Measurements from ENCODE around the gene RAPGEF5.

The RAPGEF5 gene

GRCh38 chr7:22252016-22252415 lies 104.9 kb downstream of the RAPGEF5 start:
- H3K4me3 ChIP-seq (ENCODE audit: low read length), result no peak overlapping the region
- H3K27me3 ChIP-seq (ENCODE audit: insufficient read depth, low read length), result no peaks in the 10 kb centered on the region
- no peaks in the 10 kb centered on the region for H3K36me3 ChIP-seq (ENCODE audit: insufficient read depth, low read depth, low read length)
- H3K27ac ChIP-seq (ENCODE audit: low read length), result no peak overlapping the region
- H3K9me3 ChIP-seq (ENCODE audit: insufficient read depth, low read depth, low read length), result no peaks in the 10 kb centered on the region
- H3K9ac ChIP-seq (ENCODE audit: low read depth, low read length), result peak overlapping the region; percentile 31; the same call in 1 of the 2 replicates
- H3K4me1 ChIP-seq (ENCODE audit: insufficient read depth, low read length), result peaks cover 25% of the 10 kb centered on the region

- Histone ChIP-seq H3K27ac (ENCODE audit: low read length) (no peak overlapping the region), H3K4me3 (ENCODE audit: low read length) (0 out of 2 replicates have a peak overlapping the region, but pooled peaks have one; percentile 19), H3K27me3 (ENCODE audit: insufficient read depth, low read length) (no peaks in the 10 kb centered on the region), H3K4me1 (ENCODE audit: insufficient read depth, low read length) (peaks cover 20% of the 10 kb centered on the region), H3K9me3 (ENCODE audit: insufficient read depth, low read depth, low read length) (peaks cover 4% of the 10 kb centered on the region; the same call in 1 of the 2 replicates), H3K9ac (ENCODE audit: low read depth, low read length) (peak overlapping the region; percentile 31; the same call in 1 of the 2 replicates), H3K36me3 (ENCODE audit: insufficient read depth, low read depth, low read length) (no peaks in the 10 kb centered on the region)
Observed at GRCh38 chr7:22251281-22251680, 105.7 kb downstream of the RAPGEF5 start.

- Histone ChIP-seq H3K27me3 (ENCODE audit: insufficient read depth, low read length) (no peaks in the 10 kb centered on the region), H3K27ac (ENCODE audit: low read length) (no peak overlapping the region), H3K9me3 (ENCODE audit: insufficient read depth, low read depth, low read length) (peaks cover 5% of the 10 kb centered on the region; the same call in 1 of the 2 replicates), H3K4me1 (ENCODE audit: insufficient read depth, low read length) (peaks cover 15% of the 10 kb centered on the region), H3K36me3 (ENCODE audit: insufficient read depth, low read depth, low read length) (no peaks in the 10 kb centered on the region), H3K9ac (ENCODE audit: low read depth, low read length) (no peak overlapping the region), H3K4me3 (ENCODE audit: low read length) (no peak overlapping the region)
Observed at GRCh38 chr7:22250390-22250789, 106.6 kb downstream of the RAPGEF5 start.

DNA sequence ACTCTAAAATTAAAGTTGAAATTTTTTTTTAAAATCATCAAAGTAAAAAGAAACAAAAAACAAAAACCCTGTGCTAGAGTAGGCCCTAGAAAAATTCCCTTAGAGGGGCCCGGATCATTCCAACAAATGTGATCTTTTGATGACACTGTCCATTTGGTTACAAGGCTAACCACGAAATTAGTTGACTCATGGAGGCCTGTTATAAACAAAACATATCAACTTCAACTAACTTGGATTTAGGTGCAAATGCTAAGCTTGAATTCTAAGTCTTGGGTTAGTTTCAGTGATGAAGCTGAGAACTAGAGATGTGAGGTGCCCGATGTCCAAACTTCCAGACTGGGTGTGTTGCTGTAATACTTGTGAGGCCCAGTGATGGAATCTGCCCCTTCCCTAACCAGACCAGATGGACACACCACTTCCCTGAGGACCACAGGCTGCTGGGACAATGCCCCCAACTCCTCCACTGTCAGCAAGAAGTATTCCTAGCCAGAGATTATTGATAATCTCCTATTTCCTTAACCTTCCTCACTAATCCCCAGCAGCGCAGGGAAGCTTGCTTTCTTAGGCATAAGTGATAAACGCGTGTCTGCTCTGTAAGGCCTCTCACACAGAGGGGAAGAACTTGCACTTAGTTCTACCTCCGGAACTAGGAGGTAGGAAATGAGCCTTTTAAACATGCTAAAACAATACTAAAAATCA lies 108.7 kb downstream of the RAPGEF5 start:
- H3K36me3 ChIP-seq (ENCODE audit: insufficient read depth, low read depth, low read length), result no peaks in the 10 kb centered on the region
- H3K9me3 ChIP-seq (ENCODE audit: insufficient read depth, low read depth, low read length), result peaks cover 5% of the 10 kb centered on the region; the same call in 1 of the 2 replicates
- H3K27me3 ChIP-seq (ENCODE audit: insufficient read depth, low read length), result no peaks in the 10 kb centered on the region
- no peak overlapping the region for H3K9ac ChIP-seq (ENCODE audit: low read depth, low read length)
- H3K4me1 ChIP-seq (ENCODE audit: insufficient read depth, low read length), result peaks cover 15% of the 10 kb centered on the region
- no peak overlapping the region for H3K27ac ChIP-seq (ENCODE audit: low read length)
- no peak overlapping the region for H3K4me3 ChIP-seq (ENCODE audit: low read length)

DNA sequence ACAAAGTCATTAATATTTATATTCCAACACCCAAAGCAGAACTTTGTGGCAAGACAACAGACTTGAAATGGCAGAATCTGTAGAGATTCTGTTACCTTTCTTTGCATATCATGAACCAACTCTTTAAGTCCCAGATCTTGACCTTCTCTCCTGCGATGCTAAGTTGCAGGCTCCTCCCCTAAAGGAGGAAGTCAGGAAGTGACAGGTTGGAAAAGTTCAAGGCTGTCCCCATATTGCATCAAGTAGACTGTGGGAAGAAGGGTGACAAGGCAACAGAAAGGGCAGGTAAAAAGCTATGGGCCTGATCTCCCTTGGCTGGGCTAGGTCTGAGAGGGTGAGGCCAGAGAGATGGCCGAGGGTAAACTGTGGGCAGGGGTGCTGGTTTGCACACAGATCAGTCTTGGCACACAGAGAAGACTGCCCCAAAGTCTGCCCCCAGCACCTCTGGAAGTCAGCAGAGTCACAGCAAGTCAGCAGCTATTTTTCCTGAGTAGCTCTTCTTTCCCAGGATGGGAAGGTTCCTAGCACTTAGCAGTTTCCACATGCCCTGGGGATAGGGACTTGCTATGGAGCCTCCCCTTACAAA lies 115.1 kb downstream of the RAPGEF5 start:
- Histone ChIP-seq H3K9ac (ENCODE audit: low read depth, low read length) (no peak overlapping the region), H3K9me3 (ENCODE audit: insufficient read depth, low read depth, low read length) (peaks cover 5% of the 10 kb centered on the region; the same call in 1 of the 2 replicates), H3K27me3 (ENCODE audit: insufficient read depth, low read length) (no peaks in the 10 kb centered on the region), H3K36me3 (ENCODE audit: insufficient read depth, low read depth, low read length) (no peaks in the 10 kb centered on the region), H3K27ac (ENCODE audit: low read length) (no peak overlapping the region), H3K4me3 (ENCODE audit: low read length) (no peak overlapping the region), H3K4me1 (ENCODE audit: insufficient read depth, low read length) (no peaks in the 10 kb centered on the region)

DNA sequence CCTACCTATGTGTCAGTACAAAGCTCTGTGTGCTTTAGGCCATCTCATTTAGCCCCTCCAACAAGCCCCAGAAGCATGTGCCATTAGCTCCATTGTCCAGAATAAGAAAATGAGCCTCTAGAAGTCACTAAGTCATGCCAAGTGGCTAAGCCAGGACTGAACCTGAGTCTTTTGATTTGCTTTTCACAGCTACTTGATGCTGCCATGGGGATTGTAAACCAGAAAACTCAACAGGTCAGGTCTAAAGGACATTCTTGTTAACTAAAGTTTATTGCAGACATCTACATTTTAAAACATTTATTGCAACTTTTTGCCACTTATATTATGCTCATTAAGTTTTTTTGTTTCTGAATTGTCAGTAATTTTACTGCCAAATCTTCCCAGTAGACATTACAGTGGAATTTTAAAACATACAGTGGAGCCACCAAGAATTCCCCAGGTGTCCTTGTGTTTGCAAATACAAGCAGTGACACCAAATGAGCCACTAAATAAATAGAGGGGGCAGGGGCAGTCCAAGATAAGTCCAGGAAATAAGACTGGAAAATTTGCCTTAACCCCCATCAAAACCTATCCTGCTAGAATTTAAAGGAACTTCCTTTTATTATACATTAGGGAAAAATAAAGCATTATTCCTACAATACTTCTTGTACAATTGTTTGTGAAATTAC lies 115.9 kb downstream of the RAPGEF5 start:
- Histone ChIP-seq H3K9ac (ENCODE audit: low read depth, low read length) (no peak overlapping the region), H3K27ac (ENCODE audit: low read length) (no peak overlapping the region), H3K36me3 (ENCODE audit: insufficient read depth, low read depth, low read length) (no peaks in the 10 kb centered on the region), H3K27me3 (ENCODE audit: insufficient read depth, low read length) (no peaks in the 10 kb centered on the region), H3K9me3 (ENCODE audit: insufficient read depth, low read depth, low read length) (no peaks in the 10 kb centered on the region), H3K4me1 (ENCODE audit: insufficient read depth, low read length) (no peaks in the 10 kb centered on the region), H3K4me3 (ENCODE audit: low read length) (no peak overlapping the region)

GRCh38 chr7:22238354-22239311 lies 118.3 kb downstream of the RAPGEF5 start:
- Histone ChIP-seq H3K4me1 (ENCODE audit: insufficient read depth, low read length) (no peaks in the 10 kb centered on the region), H3K27me3 (ENCODE audit: insufficient read depth, low read length) (no peaks in the 10 kb centered on the region), H3K27ac (ENCODE audit: low read length) (no peak overlapping the region), H3K36me3 (ENCODE audit: insufficient read depth, low read depth, low read length) (no peaks in the 10 kb centered on the region), H3K9me3 (ENCODE audit: insufficient read depth, low read depth, low read length) (no peaks in the 10 kb centered on the region), H3K4me3 (ENCODE audit: low read length) (no peak overlapping the region), H3K9ac (ENCODE audit: low read depth, low read length) (no peak overlapping the region)

DNA sequence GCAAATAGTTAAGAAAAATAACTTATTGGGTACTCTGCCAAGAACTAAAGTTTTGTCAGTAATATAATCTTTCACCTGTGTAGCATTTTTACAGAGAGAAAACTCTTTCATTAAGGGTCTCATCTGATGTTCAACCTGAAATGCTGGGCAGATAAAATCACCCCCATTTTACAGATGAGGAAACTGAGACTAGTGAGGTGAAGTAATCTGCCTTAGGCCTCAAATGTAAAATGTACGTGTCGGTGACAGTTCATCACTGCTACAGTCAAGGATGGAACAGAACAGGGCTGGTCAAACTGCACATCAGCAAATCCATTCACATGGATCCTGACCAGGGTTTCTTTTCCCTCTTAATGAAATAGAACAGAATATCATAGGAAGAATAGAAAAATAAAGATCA lies 121.8 kb downstream of the RAPGEF5 start:
- Histone ChIP-seq H3K27me3 (ENCODE audit: insufficient read depth, low read length) (no peaks in the 10 kb centered on the region), H3K36me3 (ENCODE audit: insufficient read depth, low read depth, low read length) (no peaks in the 10 kb centered on the region), H3K27ac (ENCODE audit: low read length) (no peak overlapping the region)

DNA sequence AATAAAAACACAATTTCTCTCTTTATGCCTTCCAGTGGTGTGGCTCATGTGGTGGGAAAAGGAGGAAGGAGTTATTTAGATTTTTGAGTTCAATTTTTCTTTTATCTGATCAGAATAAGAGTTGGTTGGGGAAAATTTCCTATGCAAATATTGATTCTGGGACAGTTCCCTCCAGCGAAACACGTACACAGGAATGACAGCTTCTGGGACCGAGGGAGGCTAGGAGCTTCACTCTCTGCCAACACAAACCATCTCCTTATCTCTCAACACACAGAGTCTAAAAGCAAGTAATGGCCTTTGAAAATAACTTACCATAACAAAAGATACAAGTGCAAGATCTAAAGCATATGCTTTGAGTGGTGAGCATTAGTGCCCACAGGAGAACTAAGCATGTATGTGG lies 122.7 kb downstream of the RAPGEF5 start:
- Histone ChIP-seq H3K27ac (ENCODE audit: low read length) (no peak overlapping the region), H3K36me3 (ENCODE audit: insufficient read depth, low read depth, low read length) (no peaks in the 10 kb centered on the region), H3K9me3 (ENCODE audit: insufficient read depth, low read depth, low read length) (no peaks in the 10 kb centered on the region), H3K9ac (ENCODE audit: low read depth, low read length) (no peak overlapping the region), H3K27me3 (ENCODE audit: insufficient read depth, low read length) (no peaks in the 10 kb centered on the region), H3K4me3 (ENCODE audit: low read length) (no peak overlapping the region), H3K4me1 (ENCODE audit: insufficient read depth, low read length) (no peaks in the 10 kb centered on the region)

More for the DNA sequence above, 121.8 kb downstream of the RAPGEF5 start:
- Histone ChIP-seq H3K4me3 (ENCODE audit: low read length) (no peak overlapping the region), H3K9me3 (ENCODE audit: insufficient read depth, low read depth, low read length) (no peaks in the 10 kb centered on the region), H3K9ac (ENCODE audit: low read depth, low read length) (no peak overlapping the region), H3K4me1 (ENCODE audit: insufficient read depth, low read length) (no peaks in the 10 kb centered on the region)

DNA sequence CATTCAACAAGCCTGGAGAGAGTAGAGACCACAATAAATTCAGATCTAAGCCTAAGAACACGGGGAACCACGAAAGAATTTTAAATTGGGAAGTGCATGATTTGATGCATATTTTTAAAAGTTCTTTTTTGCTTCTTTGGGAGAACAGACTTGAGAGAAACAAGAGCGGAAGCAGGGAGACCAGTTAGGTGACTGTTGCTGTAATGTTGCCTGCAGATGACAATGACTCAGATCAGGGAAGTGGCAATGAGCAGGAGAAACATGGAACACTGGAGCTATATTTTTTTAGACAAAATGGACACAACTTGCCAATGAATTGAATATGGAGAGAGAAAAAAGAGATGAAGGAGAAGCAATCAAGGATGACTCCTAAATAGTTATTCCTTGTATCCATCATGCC lies 125.1 kb downstream of the RAPGEF5 start:
- no peaks in the 10 kb centered on the region for H3K27me3 ChIP-seq (ENCODE audit: insufficient read depth, low read length)
- no peaks in the 10 kb centered on the region for H3K36me3 ChIP-seq (ENCODE audit: insufficient read depth, low read depth, low read length)
- H3K4me1 ChIP-seq (ENCODE audit: insufficient read depth, low read length), result no peaks in the 10 kb centered on the region
- no peak overlapping the region for H3K4me3 ChIP-seq (ENCODE audit: low read length)
- no peaks in the 10 kb centered on the region for H3K9me3 ChIP-seq (ENCODE audit: insufficient read depth, low read depth, low read length)
- H3K9ac ChIP-seq (ENCODE audit: low read depth, low read length), result no peak overlapping the region
- no peak overlapping the region for H3K27ac ChIP-seq (ENCODE audit: low read length)

DNA sequence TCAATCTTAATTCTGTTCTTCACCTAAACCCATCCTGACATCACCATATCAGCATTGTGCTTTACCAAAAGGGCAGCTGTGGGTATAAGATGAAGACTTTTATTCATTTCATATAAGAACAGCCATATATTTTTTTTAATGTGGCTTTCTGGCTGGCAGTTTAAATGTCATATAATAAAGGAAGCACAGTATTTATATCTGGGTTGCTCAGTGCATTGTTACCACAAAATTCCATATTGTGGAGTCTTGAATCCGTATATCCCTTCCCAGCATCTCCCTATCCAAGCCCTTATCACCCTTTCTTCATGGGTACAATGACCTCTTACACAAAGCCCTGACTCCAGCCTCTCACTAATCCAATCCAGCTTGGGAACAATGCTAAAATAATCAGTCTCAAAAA lies 125.8 kb downstream of the RAPGEF5 start:
- no peak overlapping the region for H3K9ac ChIP-seq (ENCODE audit: low read depth, low read length)
- H3K4me3 ChIP-seq (ENCODE audit: low read length), result no peak overlapping the region
- no peaks in the 10 kb centered on the region for H3K9me3 ChIP-seq (ENCODE audit: insufficient read depth, low read depth, low read length)
- H3K36me3 ChIP-seq (ENCODE audit: insufficient read depth, low read depth, low read length), result no peaks in the 10 kb centered on the region
- no peaks in the 10 kb centered on the region for H3K27me3 ChIP-seq (ENCODE audit: insufficient read depth, low read length)
- H3K4me1 ChIP-seq (ENCODE audit: insufficient read depth, low read length), result no peaks in the 10 kb centered on the region
- no peak overlapping the region for H3K27ac ChIP-seq (ENCODE audit: low read length)
